Non-pigmented ciliary epithelial cell (primary cell): ENCODE measurements around the gene STK11IP.

Source experiments
- DNase-seq: peaks from one replicate; pipeline ENCODE4 v3.0.0-alpha.2; 2010; ENCODE audit warnings: low read depth

Gene STK11IP

GRCh38 chr2:219578811-219579613 is 18.6 kb upstream of the STK11IP start:
- DNase-seq: no peak

- no peak for DNase-seq
Measured at GRCh38 chr2:219581346-219581745, 16.3 kb upstream of the STK11IP start.

GRCh38 chr2:219591091-219591490 is 6.6 kb upstream of the STK11IP start:
- no peak for DNase-seq

- no peak for DNase-seq
Measured at GRCh38 chr2:219592736-219593135, 4.9 kb upstream of the STK11IP start.

GRCh38 chr2:219593154-219593553 is 4.5 kb upstream of the STK11IP start:
- no peak for DNase-seq

GRCh38 chr2:219595256-219595655 is 2.4 kb upstream of the STK11IP start:
- no peak for DNase-seq

GRCh38 chr2:219596954-219597551 is 604 bp upstream of the STK11IP start:
- DNase-seq: no peak

- no peak for DNase-seq
Measured at GRCh38 chr2:219598308-219599078, 836 bp downstream of the STK11IP start.

GRCh38 chr2:219603771-219604170 is 6.1 kb downstream of the STK11IP start:
- no peak for DNase-seq

- no peak for DNase-seq
Measured at GRCh38 chr2:219605607-219605954, 7.9 kb downstream of the STK11IP start.

GRCh38 chr2:219607931-219608330 is 10.3 kb downstream of the STK11IP start:
- no peak for DNase-seq

- DNase-seq: no peak
Measured at GRCh38 chr2:219608399-219608964, 10.8 kb downstream of the STK11IP start.

- no peak for DNase-seq
Measured at GRCh38 chr2:219609149-219609750, 11.6 kb downstream of the STK11IP start.

GRCh38 chr2:219611306-219611705 is 13.6 kb downstream of the STK11IP start:
- no peak for DNase-seq

- no peak for DNase-seq
Measured at GRCh38 chr2:219611866-219612576, 14.4 kb downstream of the STK11IP start.

GRCh38 chr2:219612577-219613286 is 15.1 kb downstream of the STK11IP start:
- DNase-seq: no peak

- DNase-seq: no peak
Measured at GRCh38 chr2:219613461-219614070, 15.9 kb downstream of the STK11IP start.

GRCh38 chr2:219614076-219614860 is 16.6 kb downstream of the STK11IP start:
- no peak for DNase-seq

GRCh38 chr2:219615036-219615435 is 17.4 kb downstream of the STK11IP start:
- DNase-seq: no peak

- no peak for DNase-seq
Measured at GRCh38 chr2:219615894-219616293, 18.2 kb downstream of the STK11IP start.
